NCI-H128 (cell line): ENCODE data around the gene CTNNBIP1.
A peak's percentile ranks its signal among the peaks of the same experiment; 100 is the strongest.

Experiments
- DNase-seq: peaks from one replicate; lab custom pipeline; 2025; ENCODE audit not compliant: unreplicated experiment; lab: John Stamatoyannopoulos, UW

Gene CTNNBIP1

GRCh38 chr1:9878404-9878803 is 31.7 kb downstream of the CTNNBIP1 start:
- no peak for DNase-seq

GRCh38 chr1:9877962-9878361 is 32.1 kb downstream of the CTNNBIP1 start:
- DNase-seq: no peak

GRCh38 chr1:9875636-9876000 is 34.5 kb downstream of the CTNNBIP1 start:
- no peak for DNase-seq

GRCh38 chr1:9874959-9875635 is 35.0 kb downstream of the CTNNBIP1 start:
- DNase-seq: peak; percentile 70

- DNase-seq: no peak
Observed at GRCh38 chr1:9874412-9874811, 35.7 kb downstream of the CTNNBIP1 start.

DNA sequence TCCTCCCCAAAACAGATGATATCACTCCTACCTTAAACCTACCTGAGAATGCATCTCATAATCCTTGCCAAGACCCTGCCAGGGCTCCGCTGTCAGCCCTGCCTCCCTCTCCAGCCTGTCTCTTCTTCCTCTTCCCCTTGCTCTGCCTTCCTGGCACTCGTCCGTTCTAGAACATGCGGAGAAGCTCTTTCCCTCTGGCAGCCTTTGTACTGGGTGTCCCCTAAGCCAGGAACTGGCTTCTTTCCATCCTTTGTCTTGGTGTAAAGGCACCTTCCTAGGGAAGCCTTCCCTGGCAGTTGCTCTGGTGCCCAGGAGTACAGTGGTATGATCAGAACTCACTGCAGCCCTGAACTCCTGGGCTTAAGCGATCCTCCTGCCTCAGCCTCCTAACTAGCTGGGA is 36.1 kb downstream of the CTNNBIP1 start:
- DNase-seq: no peak

GRCh38 chr1:9873385-9873784 is 36.7 kb downstream of the CTNNBIP1 start:
- DNase-seq: no peak

- no peak for DNase-seq
Observed at GRCh38 chr1:9872430-9873165, 37.5 kb downstream of the CTNNBIP1 start.

- no peak for DNase-seq
Observed at GRCh38 chr1:9871707-9872425, 38.2 kb downstream of the CTNNBIP1 start.

DNA sequence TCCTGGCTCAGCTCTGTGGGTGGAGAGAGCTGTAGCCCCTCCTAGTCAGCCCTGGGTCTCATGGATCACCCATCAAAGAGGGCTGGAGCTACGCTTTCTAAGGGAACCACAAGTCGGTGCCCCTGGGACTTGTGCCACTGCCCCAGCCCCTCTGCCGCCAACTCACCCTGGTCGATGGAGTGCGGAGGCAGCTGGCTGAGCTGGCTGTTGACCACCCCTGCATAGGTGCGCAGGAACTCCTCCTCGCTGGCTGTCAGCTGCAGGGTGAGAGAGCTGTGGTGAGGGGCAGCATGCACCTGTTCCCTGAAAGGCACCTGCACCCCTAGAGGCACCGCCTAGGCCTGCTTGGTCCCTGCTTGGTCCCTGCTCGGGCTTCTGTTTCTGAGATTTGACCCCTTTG is 39.0 kb downstream of the CTNNBIP1 start:
- no peak for DNase-seq

DNA sequence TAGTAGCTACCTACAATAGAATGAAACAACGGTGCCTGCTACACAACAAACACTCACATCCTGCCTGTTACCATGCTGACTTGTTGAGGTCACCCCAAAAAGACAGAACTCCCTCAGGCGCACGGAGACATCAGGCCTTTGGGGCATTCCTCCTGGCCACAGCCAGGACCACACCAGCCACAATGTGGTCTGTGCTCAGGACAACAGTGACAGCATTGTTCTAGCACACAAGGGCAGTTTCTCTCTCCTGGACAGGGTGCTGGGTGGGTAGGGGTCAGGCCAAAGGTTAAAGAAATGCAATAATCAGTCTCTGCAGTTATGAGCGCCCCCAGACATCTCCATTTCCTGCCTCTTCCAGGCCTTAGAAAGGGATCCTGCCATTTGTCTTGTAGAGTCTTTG is 39.5 kb downstream of the CTNNBIP1 start:
- no peak for DNase-seq

GRCh38 chr1:9869831-9870251 is 40.2 kb downstream of the CTNNBIP1 start:
- no peak for DNase-seq

DNA sequence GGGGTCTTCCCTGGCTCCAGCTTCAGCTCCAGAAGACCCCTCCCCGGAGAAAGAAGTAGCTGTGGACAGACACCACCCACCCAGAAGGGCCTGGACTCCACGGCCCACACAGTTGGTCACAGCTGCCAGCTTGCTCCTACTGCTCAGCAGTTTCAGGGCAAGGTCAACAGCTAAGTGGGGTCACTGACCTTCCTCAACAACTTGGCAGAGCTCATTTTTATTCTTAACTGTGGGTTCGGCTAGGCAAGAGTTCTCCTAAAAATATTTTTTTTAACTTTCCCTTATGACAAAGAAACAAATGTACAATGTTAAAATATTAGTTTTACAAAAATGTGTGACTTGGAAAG is 41.9 kb downstream of the CTNNBIP1 start:
- DNase-seq: no peak

- peak; percentile 60 for DNase-seq
Observed at GRCh38 chr1:9867408-9868243, 42.4 kb downstream of the CTNNBIP1 start.

DNA sequence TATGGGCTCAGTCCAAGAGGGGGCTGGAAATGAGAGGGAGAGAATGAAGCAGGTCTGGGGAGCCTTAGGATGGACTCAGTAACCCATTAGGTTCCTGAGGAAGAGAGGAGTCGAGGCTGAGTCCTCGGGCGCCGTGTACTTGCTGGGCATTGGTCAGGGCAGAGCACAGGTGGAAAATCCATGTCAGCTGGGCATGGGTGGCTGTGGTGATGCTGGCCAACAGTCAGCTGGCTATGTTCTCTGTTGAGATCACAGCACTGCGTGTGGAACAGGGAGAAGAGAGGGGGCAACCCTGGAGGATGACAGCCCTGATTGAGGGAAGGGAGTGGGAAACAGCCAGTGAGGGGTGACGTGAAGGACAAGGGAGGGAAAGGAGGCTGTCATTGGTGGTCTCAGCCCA is 43.2 kb downstream of the CTNNBIP1 start:
- no peak for DNase-seq

- DNase-seq: no peak
Observed at GRCh38 chr1:9865724-9866123, 44.3 kb downstream of the CTNNBIP1 start.

DNA sequence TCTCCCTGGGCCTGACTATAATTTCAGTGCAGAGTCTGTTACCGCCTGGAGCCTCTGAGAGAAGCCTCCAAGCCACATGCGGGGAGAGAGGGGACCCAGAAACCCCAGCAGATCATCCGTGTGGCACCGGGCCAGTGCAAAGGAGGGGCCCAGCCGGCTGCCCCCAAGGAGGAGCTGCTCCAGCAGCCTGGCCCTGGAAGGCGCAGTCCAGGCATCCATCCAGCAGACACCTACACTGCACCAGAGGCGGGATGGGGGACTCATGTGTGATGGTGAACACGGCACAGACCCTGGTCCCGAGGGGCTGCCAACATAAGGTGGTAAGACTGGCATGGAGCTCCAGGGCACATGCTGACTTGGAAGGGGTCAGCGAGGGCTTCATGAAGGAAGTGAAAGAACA is 46.7 kb downstream of the CTNNBIP1 start:
- no peak for DNase-seq

GRCh38 chr1:9861360-9861759 is 48.7 kb downstream of the CTNNBIP1 start:
- no peak for DNase-seq

GRCh38 chr1:9860887-9861286 is 49.2 kb downstream of the CTNNBIP1 start:
- no peak for DNase-seq

- no peak for DNase-seq
Observed at GRCh38 chr1:9859281-9860014, 50.6 kb downstream of the CTNNBIP1 start.
